Measurements from ENCODE around the gene C13orf46.
"Not testable (repeated sequence)": the region's sequence is repeated elsewhere in the genome, so short reads cannot be mapped to it uniquely, and the experiment has no call there.

Gene C13orf46

GRCh38 chr13:113923376-113924063, 50.4 kb downstream of the C13orf46 start:
- no peak for DNase-seq (ENCODE audit: low spot score)

- no peak for DNase-seq (ENCODE audit: low spot score)
Measured at GRCh38 chr13:113922412-113923118, 51.3 kb downstream of the C13orf46 start.

- no peak for DNase-seq (ENCODE audit: low spot score)
Measured at GRCh38 chr13:113921763-113922162, 52.1 kb downstream of the C13orf46 start.

- DNase-seq (ENCODE audit: low spot score), result no peak
Measured at GRCh38 chr13:113920606-113921286, 53.1 kb downstream of the C13orf46 start.

GRCh38 chr13:113919761-113920559, 53.9 kb downstream of the C13orf46 start:
- no peak for DNase-seq (ENCODE audit: low spot score)

GRCh38 chr13:113918981-113919701, 54.7 kb downstream of the C13orf46 start:
- DNase-seq (ENCODE audit: low spot score), result no peak

GRCh38 chr13:113918580-113918979, 55.3 kb downstream of the C13orf46 start:
- DNase-seq (ENCODE audit: low spot score), result no peak

GRCh38 chr13:113917594-113918371, 56.1 kb downstream of the C13orf46 start:
- DNase-seq (ENCODE audit: low spot score), result no peak

- DNase-seq (ENCODE audit: low spot score), result no peak
Measured at GRCh38 chr13:113917096-113917495, 56.8 kb downstream of the C13orf46 start.

GRCh38 chr13:113916330-113916815, 57.5 kb downstream of the C13orf46 start:
- no peak for DNase-seq (ENCODE audit: low spot score)

GRCh38 chr13:113915786-113916329, 58.0 kb downstream of the C13orf46 start:
- no peak for DNase-seq (ENCODE audit: low spot score)

- DNase-seq (ENCODE audit: low spot score), result no peak
Measured at GRCh38 chr13:113915012-113915763, 58.7 kb downstream of the C13orf46 start.

- no peak for DNase-seq (ENCODE audit: low spot score)
Measured at GRCh38 chr13:113914333-113915011, 59.4 kb downstream of the C13orf46 start.

- not testable (repeated sequence) for DNase-seq (ENCODE audit: low spot score)
Measured at GRCh38 chr13:113913838-113914237, 60.0 kb downstream of the C13orf46 start.

GRCh38 chr13:113913408-113913807, 60.5 kb downstream of the C13orf46 start:
- DNase-seq (ENCODE audit: low spot score), result not testable (repeated sequence)

- DNase-seq (ENCODE audit: low spot score), result no peak
Measured at GRCh38 chr13:113912596-113912995, 61.3 kb downstream of the C13orf46 start.

GRCh38 chr13:113907635-113908617, 66.0 kb downstream of the C13orf46 start:
- no peak for DNase-seq (ENCODE audit: low spot score)

- no peak for DNase-seq (ENCODE audit: low spot score)
Measured at GRCh38 chr13:113906571-113906970, 67.3 kb downstream of the C13orf46 start.
